ENCODE results near the gene COMMD1.

COMMD1 gene

DNA sequence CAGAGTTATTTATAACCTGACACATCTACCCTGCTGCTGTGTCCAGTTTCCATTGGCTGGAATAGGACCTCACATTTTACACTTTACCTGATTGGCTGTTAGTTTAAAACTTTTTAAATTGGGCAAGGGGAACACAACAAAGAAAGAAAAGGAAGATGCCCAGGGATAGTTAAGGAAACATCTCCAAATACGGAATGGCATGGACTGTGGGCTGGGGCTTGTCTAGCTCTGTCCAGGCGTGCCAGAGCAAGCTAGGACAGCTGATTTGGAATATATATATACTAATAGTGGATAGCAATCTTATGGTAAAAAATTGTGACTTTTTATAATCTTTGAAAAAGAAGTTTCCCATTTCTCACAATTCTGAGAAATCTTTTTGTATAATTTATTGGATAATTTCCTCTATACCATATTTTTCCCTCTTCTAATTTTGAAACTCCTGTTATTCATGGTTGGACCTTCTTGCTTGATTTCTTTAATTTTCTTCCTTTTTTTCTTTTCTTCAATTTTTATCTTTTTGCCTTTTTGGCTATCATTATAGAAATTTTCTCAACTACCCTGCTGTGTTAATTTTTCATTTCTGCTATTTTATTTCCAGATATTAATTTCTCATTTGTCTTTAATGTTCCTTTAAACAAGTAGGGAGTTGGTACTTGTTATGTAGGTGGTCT lies 55.9 kb downstream of the COMMD1 start:
- Histone ChIP-seq H3K4me3 (no peak overlapping the region), H3K4me2 (no peak overlapping the region), H3K4me1 (peaks cover 9% of the 10 kb centered on the region), H3K27me3 (no peaks in the 10 kb centered on the region), H4K20me1 (no peaks in the 10 kb centered on the region), H3K36me3 (no peaks in the 10 kb centered on the region), H3K9me3 (0 out of 2 replicates have a peak, but pooled peaks cover 6% of the 10 kb centered on the region), H3K9ac (no peak overlapping the region), H3K27ac (no peak overlapping the region)
- TF ChIP-seq Cebpa-rat (IDR thresholded peaks at IDR 0.05), result no peak

DNA sequence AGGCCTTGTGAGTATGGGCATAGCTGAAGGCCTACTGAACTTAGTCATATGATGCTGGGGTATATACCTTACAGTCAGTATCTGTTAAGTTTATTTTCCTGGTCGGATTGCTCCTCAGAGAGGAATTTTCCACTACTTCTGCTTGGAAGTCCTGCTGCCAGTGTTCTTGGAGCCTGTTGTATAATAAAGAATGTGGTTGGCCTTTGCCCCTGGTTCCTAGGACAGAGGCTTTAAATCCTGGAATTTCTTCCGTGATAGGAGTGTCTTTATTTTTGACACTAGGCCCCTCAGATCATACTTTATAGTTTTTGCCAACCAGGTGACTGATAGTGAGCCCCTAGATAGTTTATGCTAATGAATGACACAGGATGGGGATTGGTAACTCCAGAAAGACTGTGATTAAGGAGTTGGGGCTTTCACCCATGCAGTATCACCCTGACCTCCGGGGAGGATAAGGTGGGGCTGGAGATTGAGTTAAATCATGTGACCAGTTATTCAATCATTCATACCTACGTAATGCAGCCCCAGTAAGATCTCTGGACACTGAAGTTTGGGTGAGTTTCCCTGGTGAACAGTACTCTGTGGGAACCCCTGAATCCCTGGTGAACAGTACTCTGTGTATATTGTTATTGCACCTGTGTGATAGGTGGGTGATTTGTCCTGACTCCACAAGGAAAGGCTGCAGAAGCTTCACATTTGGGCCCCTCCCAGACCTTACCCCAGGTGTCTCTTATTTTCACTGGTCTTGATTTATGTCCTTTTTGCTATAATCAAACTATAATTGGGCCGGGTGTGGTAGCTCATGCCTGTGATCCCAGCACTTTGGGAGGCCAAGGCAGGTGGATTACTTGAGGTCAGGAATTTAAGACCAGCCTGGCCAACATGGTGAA lies 56.9 kb downstream of the COMMD1 start:
- Histone ChIP-seq H3K27me3 (no peaks in the 10 kb centered on the region), H3K4me1 (peaks cover 9% of the 10 kb centered on the region), H3K27ac (no peak overlapping the region), H3K4me3 (no peak overlapping the region), H4K20me1 (no peaks in the 10 kb centered on the region), H3K9me3 (0 out of 2 replicates have a peak, but pooled peaks cover 6% of the 10 kb centered on the region), H3K4me2 (no peak overlapping the region), H3K36me3 (no peaks in the 10 kb centered on the region), H3K9ac (no peak overlapping the region)
- no peak for TF ChIP-seq Cebpa-rat (IDR thresholded peaks at IDR 0.05)

DNA sequence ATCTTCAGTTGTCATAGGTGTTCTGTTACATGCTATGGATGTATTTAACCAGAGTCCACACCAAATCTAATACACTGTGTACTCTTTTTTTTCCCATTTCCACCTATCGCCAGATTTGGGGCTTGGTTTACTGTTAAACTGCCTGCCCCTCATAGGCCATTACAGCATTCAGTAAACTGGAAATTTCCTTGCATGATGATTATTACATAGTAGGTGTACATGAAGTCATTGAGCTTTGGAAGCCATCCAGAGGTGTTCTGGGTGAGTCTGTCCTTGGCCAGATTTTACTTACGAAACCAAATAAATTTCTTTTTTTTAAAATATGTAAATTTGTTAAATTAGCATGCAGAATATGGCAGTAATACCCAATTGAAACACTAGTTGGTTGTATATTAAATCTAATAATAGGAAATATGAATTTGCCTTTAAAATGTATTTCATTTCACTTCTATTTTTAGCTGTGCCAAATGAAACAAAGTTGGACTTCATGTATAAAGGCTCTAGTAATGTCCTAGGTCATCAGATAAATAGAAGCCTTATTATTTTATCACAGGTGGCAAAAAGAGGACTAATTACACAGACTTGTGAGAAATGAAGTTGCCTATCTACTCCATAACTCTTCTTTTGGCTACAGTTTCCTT lies 60.7 kb downstream of the COMMD1 start:
- TF ChIP-seq Cebpa-rat (IDR thresholded peaks at IDR 0.05), result no peak

DNA sequence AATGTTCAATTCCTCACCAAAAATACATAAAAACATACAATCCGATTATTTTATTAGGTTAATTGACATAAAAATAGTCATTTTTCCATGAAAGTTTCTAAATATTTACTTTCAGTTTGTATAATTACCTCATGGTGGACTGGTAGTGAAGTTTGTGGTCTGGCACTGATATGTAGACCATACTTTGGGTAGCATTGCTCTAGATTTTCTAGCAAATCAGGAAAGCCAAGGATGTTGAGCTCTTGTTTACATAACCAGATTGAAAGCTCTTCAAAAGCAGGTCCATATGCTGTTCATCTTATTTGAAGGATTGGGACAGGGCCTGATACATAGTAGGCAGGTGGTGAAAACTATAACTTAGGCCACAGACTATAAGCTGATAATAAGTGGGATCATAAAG lies 61.8 kb downstream of the COMMD1 start:
- TF ChIP-seq Cebpa-rat (IDR thresholded peaks at IDR 0.05), result no peak
- H3K4me2 ChIP-seq, result no peak overlapping the region
- no peak overlapping the region for H3K9ac ChIP-seq

More for the DNA sequence above, 60.7 kb downstream of the COMMD1 start:
- Histone ChIP-seq H3K9ac (no peak overlapping the region), H4K20me1 (no peaks in the 10 kb centered on the region), H3K4me3 (no peak overlapping the region), H3K27ac (no peak overlapping the region), H3K4me2 (no peak overlapping the region), H3K9me3 (no peaks in the 10 kb centered on the region), H3K27me3 (no peaks in the 10 kb centered on the region), H3K4me1 (no peaks in the 10 kb centered on the region), H3K36me3 (no peaks in the 10 kb centered on the region)

DNA sequence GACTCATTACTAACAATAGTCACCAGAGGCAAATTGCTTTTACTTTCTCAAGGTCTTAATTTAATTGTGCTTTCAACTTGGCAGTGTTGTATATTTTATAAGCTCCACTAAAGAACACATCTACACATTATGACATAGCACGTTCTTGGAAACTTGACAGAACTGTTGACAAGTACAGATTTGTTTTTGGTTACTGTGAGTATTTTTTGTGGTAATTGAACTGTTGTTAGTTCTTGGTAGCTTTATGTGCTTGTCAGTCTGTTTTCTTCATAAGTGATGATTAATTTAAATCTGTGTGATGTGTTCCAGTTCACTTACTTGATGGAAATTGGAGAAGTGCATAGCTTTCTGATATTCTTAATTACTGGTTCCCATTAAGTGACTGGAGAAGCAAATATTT lies 63.9 kb downstream of the COMMD1 start:
- H3K4me3 ChIP-seq, result no peak overlapping the region
- H3K36me3 ChIP-seq, result no peaks in the 10 kb centered on the region
- no peak overlapping the region for H3K27ac ChIP-seq
- no peaks in the 10 kb centered on the region for H3K27me3 ChIP-seq
- H3K4me2 ChIP-seq, result no peak overlapping the region
- H4K20me1 ChIP-seq, result no peaks in the 10 kb centered on the region
- H3K4me1 ChIP-seq, result no peaks in the 10 kb centered on the region
- H3K9ac ChIP-seq, result no peak overlapping the region
- TF ChIP-seq Cebpa-rat (IDR thresholded peaks at IDR 0.05), result no peak
- no peaks in the 10 kb centered on the region for H3K9me3 ChIP-seq

More for the DNA sequence above, 61.8 kb downstream of the COMMD1 start:
- H3K27ac ChIP-seq, result no peak overlapping the region
- H3K27me3 ChIP-seq, result no peaks in the 10 kb centered on the region
- no peaks in the 10 kb centered on the region for H3K36me3 ChIP-seq
- no peak overlapping the region for H3K4me3 ChIP-seq
- H4K20me1 ChIP-seq, result no peaks in the 10 kb centered on the region
- no peaks in the 10 kb centered on the region for H3K4me1 ChIP-seq
- no peaks in the 10 kb centered on the region for H3K9me3 ChIP-seq

DNA sequence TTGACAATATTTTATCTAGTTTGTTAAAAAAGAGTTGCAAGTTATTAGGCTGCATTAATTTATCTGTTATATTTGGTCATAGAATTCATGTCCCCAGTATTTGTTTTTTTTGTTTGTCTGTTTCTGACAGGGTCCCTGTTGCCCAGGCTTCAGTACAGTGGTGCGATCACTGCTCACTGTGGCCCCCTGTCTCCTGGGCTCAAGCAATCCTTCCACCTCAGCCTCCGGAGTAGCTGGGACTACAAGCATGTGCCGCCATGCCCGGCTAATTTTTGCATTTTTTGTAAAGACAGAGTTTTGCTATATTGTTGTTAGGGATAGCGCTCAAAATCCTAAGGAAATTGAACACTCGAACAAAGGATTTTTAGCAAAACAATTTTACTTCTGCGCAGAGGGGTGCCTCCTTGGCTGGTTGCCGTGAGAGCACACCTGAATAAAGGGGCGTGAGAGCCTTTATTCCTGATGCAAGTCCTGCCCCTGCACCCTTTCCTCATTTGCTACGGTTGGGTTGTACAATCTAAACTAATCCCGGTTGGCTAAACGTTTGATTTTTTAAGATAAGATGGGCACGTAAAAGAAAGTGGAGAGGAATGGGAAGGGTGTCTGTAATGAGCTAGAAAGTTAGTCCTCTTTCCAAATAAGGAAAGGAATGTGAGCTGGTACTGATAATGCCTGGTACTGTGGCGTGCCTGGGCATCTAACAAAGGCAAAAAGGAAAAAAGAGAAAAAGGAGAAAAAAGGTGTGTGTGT lies 65.5 kb downstream of the COMMD1 start:
- H3K36me3 ChIP-seq, result no peaks in the 10 kb centered on the region
- H4K20me1 ChIP-seq, result no peaks in the 10 kb centered on the region
- H3K4me1 ChIP-seq, result no peaks in the 10 kb centered on the region
- TF ChIP-seq Cebpa-rat (IDR thresholded peaks at IDR 0.05), result no peak
- no peak overlapping the region for H3K27ac ChIP-seq
- H3K4me2 ChIP-seq, result no peak overlapping the region
- H3K4me3 ChIP-seq, result no peak overlapping the region
- no peak overlapping the region for H3K9ac ChIP-seq
- no peaks in the 10 kb centered on the region for H3K27me3 ChIP-seq
- no peaks in the 10 kb centered on the region for H3K9me3 ChIP-seq

DNA sequence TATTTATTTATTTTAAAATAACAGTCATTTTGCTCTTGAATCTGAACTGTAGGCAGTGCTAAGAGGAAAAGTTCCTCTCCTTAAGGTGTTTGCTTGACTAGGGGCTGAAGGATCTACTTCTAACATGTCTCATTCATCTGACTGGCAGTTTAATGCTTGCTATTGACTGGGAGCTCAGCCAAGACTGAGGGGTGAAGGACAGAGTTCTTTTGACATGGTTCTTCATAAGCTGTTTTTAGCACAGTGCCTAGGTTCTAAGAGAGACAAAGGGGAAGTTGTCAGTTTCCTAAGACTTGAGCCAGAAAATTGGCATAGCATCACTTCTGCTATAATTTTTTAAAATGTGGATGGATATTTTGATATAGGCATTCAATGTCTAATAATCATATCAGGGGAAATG lies 73.0 kb downstream of the COMMD1 start:
- H4K20me1 ChIP-seq, result no peaks in the 10 kb centered on the region
- H3K27me3 ChIP-seq, result no peaks in the 10 kb centered on the region
- no peak overlapping the region for H3K9ac ChIP-seq
- H3K4me3 ChIP-seq, result no peak overlapping the region
- H3K27ac ChIP-seq, result no peak overlapping the region
- peaks cover 24% of the 10 kb centered on the region for H3K9me3 ChIP-seq
- peaks cover 13% of the 10 kb centered on the region for H3K4me1 ChIP-seq
- no peak for TF ChIP-seq Cebpa-rat (IDR thresholded peaks at IDR 0.05)
- no peak overlapping the region for H3K4me2 ChIP-seq
- no peaks in the 10 kb centered on the region for H3K36me3 ChIP-seq

DNA sequence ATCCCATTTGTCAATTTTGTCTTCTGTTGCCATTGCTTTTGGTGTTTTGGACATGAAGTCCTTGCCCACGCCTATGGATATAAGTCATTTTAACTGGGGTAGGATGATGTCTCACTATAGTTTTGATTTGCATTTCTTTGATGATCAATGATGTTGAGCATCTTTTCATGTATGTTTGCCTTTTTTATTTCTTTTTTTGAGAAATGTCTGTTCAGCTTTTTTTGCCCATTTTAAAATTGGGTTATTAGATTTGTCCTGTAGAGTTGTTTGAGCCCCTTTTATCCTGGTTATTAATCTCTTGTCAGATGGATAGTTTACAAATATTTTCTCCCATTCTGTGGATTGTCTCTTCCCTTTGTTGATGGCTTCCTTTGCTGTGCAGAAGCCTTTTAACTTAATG lies 75.3 kb downstream of the COMMD1 start:
- TF ChIP-seq Cebpa-rat (IDR thresholded peaks at IDR 0.05), result no peak
- no peak overlapping the region for H3K4me2 ChIP-seq
- no peaks in the 10 kb centered on the region for H4K20me1 ChIP-seq

DNA sequence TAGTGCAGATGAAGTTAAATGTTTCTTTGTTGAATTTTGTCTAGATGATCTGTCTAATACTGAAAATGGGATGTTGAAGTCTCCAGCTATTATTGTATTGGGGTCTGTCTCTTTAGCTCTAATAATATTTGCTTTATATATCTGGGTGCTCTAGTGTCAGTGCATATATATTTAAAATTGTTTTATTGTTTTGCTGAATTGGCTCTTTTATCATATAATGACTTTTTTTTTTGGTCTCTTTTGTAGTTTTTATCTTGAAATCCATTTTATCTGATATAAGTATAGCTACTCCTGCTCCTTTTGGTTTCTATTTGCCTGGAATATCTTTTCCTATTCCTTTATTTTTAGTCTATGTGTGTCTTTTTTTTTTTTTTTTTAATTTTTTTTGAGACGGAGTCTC lies 79.2 kb downstream of the COMMD1 start:
- H3K36me3 ChIP-seq, result no peaks in the 10 kb centered on the region
- H3K27me3 ChIP-seq, result no peaks in the 10 kb centered on the region
- no peaks in the 10 kb centered on the region for H4K20me1 ChIP-seq
- H3K4me2 ChIP-seq, result no peak overlapping the region
- TF ChIP-seq Cebpa-rat (IDR thresholded peaks at IDR 0.05), result no peak
- no peaks in the 10 kb centered on the region for H3K4me1 ChIP-seq
- no peak overlapping the region for H3K27ac ChIP-seq
- H3K9ac ChIP-seq, result no peak overlapping the region
- H3K9me3 ChIP-seq, result peaks cover 29% of the 10 kb centered on the region
- no peak overlapping the region for H3K4me3 ChIP-seq

More for the DNA sequence above, 75.3 kb downstream of the COMMD1 start:
- peaks cover 13% of the 10 kb centered on the region for H3K4me1 ChIP-seq
- no peak overlapping the region for H3K9ac ChIP-seq
- no peak overlapping the region for H3K27ac ChIP-seq
- no peak overlapping the region for H3K4me3 ChIP-seq
- H3K36me3 ChIP-seq, result no peaks in the 10 kb centered on the region
- H3K9me3 ChIP-seq, result peaks cover 29% of the 10 kb centered on the region
- H3K27me3 ChIP-seq, result no peaks in the 10 kb centered on the region
